CD4-positive, alpha-beta T cell (primary cell): ENCODE data around the gene KRTAP5-7. TPM values are rescaled to one million over a fixed set of nuclear protein-coding genes. Genes with fewer than 3 reads are reported as not detected.

Experiments
- ATAC-seq: fragments of 200-7000 bp; cut with Tn5 transposase; one replicate; pipeline ENCODE4 v1.10.0; 2022; ENCODE audit warnings: mild to moderate bottlenecking; ENCODE audit not compliant: poor library complexity
- CTCF ChIA-PET: fragments of 350-600 bp; sonication (Branson Sonifier 250); formaldehyde crosslinking; loops from one replicate; lab custom pipeline; 2021; ENCODE audit warnings: antibody characterized with exemption, inconsistent platforms; lab: Charles Lee
- POLR2A ChIA-PET: fragments of 350-600 bp; sonication (Branson Sonifier 250); formaldehyde crosslinking; loops from one replicate; lab custom pipeline; 2021; ENCODE audit warnings: antibody characterized with exemption, inconsistent platforms; lab: Charles Lee
- DNase-seq, 14 experiments: peaks; one replicate each; pipeline ENCODE4 v3.0.0-alpha.2; 2013 to 2020; ENCODE audit warnings: mixed read lengths in 2 of 14
- H3K27ac ChIP-seq, 2 donors: one replicate each; pipeline versions ENCODE4 v1.5.1 to v1.7.0; 2013; ENCODE audit warnings: low read length in 2 of 2, low read depth in 1 of 2, mild to moderate bottlenecking in 1 of 2
- H3K27me3 ChIP-seq, 2 experiments: 1 replicate in 1 of 2; 2 replicates in 1 of 2; pipeline versions ENCODE4 v1.6.1 to v1.7.0; 2013; ENCODE audit warnings: low read length in 2 of 2, control low read depth in 1 of 2, mild to moderate bottlenecking in 1 of 2, moderate library complexity in 1 of 2; ENCODE audit not compliant: insufficient read depth in 2 of 2, control insufficient read depth in 1 of 2
- H3K36me3 ChIP-seq: one replicate; pipeline ENCODE4 v1.6.1; 2013; ENCODE audit warnings: low read length, control low read depth; ENCODE audit not compliant: insufficient read depth
- H3K4me1 ChIP-seq: one replicate; pipeline ENCODE4 v1.6.1; 2013; ENCODE audit warnings: low read length, control low read depth; ENCODE audit not compliant: insufficient read depth
- H3K4me3 ChIP-seq: one replicate; pipeline ENCODE4 v1.5.1; 2013; ENCODE audit warnings: mild to moderate bottlenecking, low read length, moderate library complexity
- H3K9me3 ChIP-seq, 2 experiments: 1 replicate in 1 of 2; 2 replicates in 1 of 2; pipeline versions ENCODE4 v1.6.1 to v1.7.0; 2013; ENCODE audit warnings: low read length in 2 of 2, mild to moderate bottlenecking in 2 of 2, control low read depth in 1 of 2, moderate library complexity in 1 of 2; ENCODE audit not compliant: control insufficient read depth in 1 of 2, insufficient read depth in 1 of 2
- H3K27ac Mint-ChIP-seq: one replicate; pipeline ENCODE4 v1.8.0; 2020; ENCODE audit warnings: mixed read lengths
- H3K27me3 Mint-ChIP-seq: one replicate; pipeline ENCODE4 v1.8.0; 2021; ENCODE audit warnings: mixed read lengths
- H3K36me3 Mint-ChIP-seq: one replicate; pipeline ENCODE4 v1.8.0; 2021; ENCODE audit warnings: low read depth, mixed read lengths
- H3K4me1 Mint-ChIP-seq: one replicate; pipeline ENCODE4 v1.8.0; 2021; ENCODE audit warnings: low read depth, mixed read lengths
- H3K4me3 Mint-ChIP-seq: one replicate; pipeline ENCODE4 v1.8.0; 2020; ENCODE audit warnings: mild to moderate bottlenecking, mixed read lengths
- H3K9me3 Mint-ChIP-seq: one replicate; pipeline ENCODE4 v1.8.0; 2020; ENCODE audit warnings: mixed read lengths
- intact Hi-C, 2 experiments: fragments of 100-400 bp; cut with DNase I in 1 of 2; cut with micrococcal nuclease in 1 of 2; formaldehyde crosslinking; loops; one replicate each; pipeline versions ENCODE4 v1.15.1 to v1.9.0; 2023 to 2025; cut with DNase I, micrococcal nuclease
- total RNA-seq, 174 experiments: library from RNA in 2 of 174; stranded (reverse) in 2 of 174; gene quantifications; one replicate each; pipeline ENCODE4 v1.2.3 and lab custom pipeline; 2021 to 2026
- TF ChIP-seq, protein P1 (sequence below): fragments of 200-600 bp; IDR thresholded peaks from one replicate; pipeline ENCODE4 v1.8.0; 2022; ENCODE audit warnings: antibody characterized with exemption, mild to moderate bottlenecking

KRTAP5-7 gene
- total RNA-seq, 2 experiments from 2014 or later: not detected

DNA sequence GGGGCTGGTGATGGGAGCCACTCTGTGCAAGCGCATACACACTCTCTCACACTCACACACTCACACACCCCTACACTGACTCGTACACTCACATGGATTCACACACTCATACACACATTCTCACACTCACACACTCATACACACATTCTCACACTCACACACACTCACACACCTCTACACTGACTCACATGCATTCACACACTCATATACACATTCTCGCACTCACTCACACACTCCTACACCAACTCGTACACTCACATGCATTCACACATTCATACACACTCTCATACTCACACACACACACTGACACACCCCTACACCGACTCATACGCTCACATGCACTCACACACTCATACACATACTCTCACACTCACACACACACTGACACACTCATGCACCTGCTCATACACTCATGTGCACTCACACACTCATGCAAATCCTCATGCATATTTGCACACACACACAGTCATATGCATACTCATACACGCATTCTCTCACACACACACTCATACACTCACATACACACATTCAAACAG lies 50.5 kb downstream of the KRTAP5-7 start:
- no peak overlapping the region for H3K27ac ChIP-seq
- H3K4me3 ChIP-seq: no peak overlapping the region
- CTCF ChIA-PET: no interaction called here
- H3K27me3 ChIP-seq: peaks cover 0 to 4% of the 10 kb centered on the region in 2 experiments
- no peak for DNase-seq
- H3K36me3 ChIP-seq: no peaks in the 10 kb centered on the region
- H3K4me1 ChIP-seq: no peaks in the 10 kb centered on the region
- Mint-ChIP-seq H3K36me3 (no peaks in the 10 kb centered on the region), H3K4me1 (no peaks in the 10 kb centered on the region), H3K9me3 (no peaks in the 10 kb centered on the region), H3K27ac (no peak overlapping the region), H3K4me3 (no peak overlapping the region), H3K27me3 (peaks cover 24% of the 10 kb centered on the region)
- no peak for ATAC-seq
- H3K9me3 ChIP-seq: no peaks in the 10 kb centered on the region
- TF ChIP-seq, protein P1, sequence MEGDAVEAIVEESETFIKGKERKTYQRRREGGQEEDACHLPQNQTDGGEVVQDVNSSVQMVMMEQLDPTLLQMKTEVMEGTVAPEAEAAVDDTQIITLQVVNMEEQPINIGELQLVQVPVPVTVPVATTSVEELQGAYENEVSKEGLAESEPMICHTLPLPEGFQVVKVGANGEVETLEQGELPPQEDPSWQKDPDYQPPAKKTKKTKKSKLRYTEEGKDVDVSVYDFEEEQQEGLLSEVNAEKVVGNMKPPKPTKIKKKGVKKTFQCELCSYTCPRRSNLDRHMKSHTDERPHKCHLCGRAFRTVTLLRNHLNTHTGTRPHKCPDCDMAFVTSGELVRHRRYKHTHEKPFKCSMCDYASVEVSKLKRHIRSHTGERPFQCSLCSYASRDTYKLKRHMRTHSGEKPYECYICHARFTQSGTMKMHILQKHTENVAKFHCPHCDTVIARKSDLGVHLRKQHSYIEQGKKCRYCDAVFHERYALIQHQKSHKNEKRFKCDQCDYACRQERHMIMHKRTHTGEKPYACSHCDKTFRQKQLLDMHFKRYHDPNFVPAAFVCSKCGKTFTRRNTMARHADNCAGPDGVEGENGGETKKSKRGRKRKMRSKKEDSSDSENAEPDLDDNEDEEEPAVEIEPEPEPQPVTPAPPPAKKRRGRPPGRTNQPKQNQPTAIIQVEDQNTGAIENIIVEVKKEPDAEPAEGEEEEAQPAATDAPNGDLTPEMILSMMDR: no peak
- POLR2A ChIA-PET: no interaction called here
- intact Hi-C loops: no loop called here

Other genes with a start within 250 kb of the KRTAP5-7 start
- 10 to 100 TPM; 30.2 to 30.6 TPM for gene DHCR7, start 78.9 kb upstream of the KRTAP5-7 start, total RNA-seq
- 100 to 1,000 TPM; 106 to 112 TPM for gene NADSYN1, start 74.1 kb upstream of the KRTAP5-7 start, total RNA-seq
- gene KRTAP5-8, start 10.8 kb downstream of the KRTAP5-7 start, total RNA-seq: not detected
- gene KRTAP5-9, start 21.2 kb downstream of the KRTAP5-7 start, total RNA-seq: under 1 TPM in 1 of 2 experiments, not detected in 1; 0.28 TPM
- gene KRTAP5-10, start 38.3 kb downstream of the KRTAP5-7 start, total RNA-seq: not detected
- not detected for gene KRTAP5-11, start 55.6 kb downstream of the KRTAP5-7 start, total RNA-seq